HEK293 (cell line): ENCODE measurements around the gene CFAP410.

Experiments used
- PATZ1 ChIP-seq: fragments of 450-650 bp; formaldehyde crosslinking; IDR thresholded peaks from 2 replicates; pipeline ENCODE4 v1.5.1; 2016; ENCODE audit warnings: missing biosample characterization, missing genetic modification characterization
- PRDM6 ChIP-seq: fragments of 450-650 bp; formaldehyde crosslinking; IDR thresholded peaks from 2 replicates; pipeline ENCODE4 v1.5.1; 2017; ENCODE audit warnings: missing biosample characterization, missing genetic modification characterization
- ZNF112 ChIP-seq: fragments of 450-650 bp; formaldehyde crosslinking; IDR thresholded peaks from 2 replicates; pipeline ENCODE4 v1.5.0; 2017; ENCODE audit warnings: missing biosample characterization, missing genetic modification characterization
- ZNF138 ChIP-seq: fragments of 450-650 bp; formaldehyde crosslinking; IDR thresholded peaks from 2 replicates; pipeline ENCODE4 v1.5.1; 2016; ENCODE audit warnings: missing biosample characterization, missing genetic modification characterization, borderline replicate concordance
- ZNF169 ChIP-seq: fragments of 450-650 bp; formaldehyde crosslinking; IDR thresholded peaks from 2 replicates; pipeline ENCODE4 v1.5.1; 2016; ENCODE audit warnings: missing biosample characterization, missing genetic modification characterization
- ZNF350 ChIP-seq: fragments of 450-650 bp; formaldehyde crosslinking; IDR thresholded peaks from 2 replicates; pipeline ENCODE4 v1.5.0; 2017; ENCODE audit warnings: missing biosample characterization, mild to moderate bottlenecking, missing genetic modification characterization
- ZSCAN16 ChIP-seq: fragments of 450-650 bp; formaldehyde crosslinking; IDR thresholded peaks from 2 replicates; pipeline ENCODE4 v1.5.1; 2016; ENCODE audit warnings: missing biosample characterization, missing genetic modification characterization
- TF ChIP-seq, protein P1 (sequence below): fragments of 450-650 bp; formaldehyde crosslinking; IDR thresholded peaks from 2 replicates; pipeline ENCODE4 v1.5.1; 2016; ENCODE audit warnings: missing biosample characterization, missing genetic modification characterization
- TF ChIP-seq, protein P2 (sequence below): fragments of 450-650 bp; formaldehyde crosslinking; IDR thresholded peaks from 2 replicates; pipeline ENCODE4 v1.5.1; 2016; ENCODE audit warnings: missing biosample characterization, missing genetic modification characterization

DNA sequence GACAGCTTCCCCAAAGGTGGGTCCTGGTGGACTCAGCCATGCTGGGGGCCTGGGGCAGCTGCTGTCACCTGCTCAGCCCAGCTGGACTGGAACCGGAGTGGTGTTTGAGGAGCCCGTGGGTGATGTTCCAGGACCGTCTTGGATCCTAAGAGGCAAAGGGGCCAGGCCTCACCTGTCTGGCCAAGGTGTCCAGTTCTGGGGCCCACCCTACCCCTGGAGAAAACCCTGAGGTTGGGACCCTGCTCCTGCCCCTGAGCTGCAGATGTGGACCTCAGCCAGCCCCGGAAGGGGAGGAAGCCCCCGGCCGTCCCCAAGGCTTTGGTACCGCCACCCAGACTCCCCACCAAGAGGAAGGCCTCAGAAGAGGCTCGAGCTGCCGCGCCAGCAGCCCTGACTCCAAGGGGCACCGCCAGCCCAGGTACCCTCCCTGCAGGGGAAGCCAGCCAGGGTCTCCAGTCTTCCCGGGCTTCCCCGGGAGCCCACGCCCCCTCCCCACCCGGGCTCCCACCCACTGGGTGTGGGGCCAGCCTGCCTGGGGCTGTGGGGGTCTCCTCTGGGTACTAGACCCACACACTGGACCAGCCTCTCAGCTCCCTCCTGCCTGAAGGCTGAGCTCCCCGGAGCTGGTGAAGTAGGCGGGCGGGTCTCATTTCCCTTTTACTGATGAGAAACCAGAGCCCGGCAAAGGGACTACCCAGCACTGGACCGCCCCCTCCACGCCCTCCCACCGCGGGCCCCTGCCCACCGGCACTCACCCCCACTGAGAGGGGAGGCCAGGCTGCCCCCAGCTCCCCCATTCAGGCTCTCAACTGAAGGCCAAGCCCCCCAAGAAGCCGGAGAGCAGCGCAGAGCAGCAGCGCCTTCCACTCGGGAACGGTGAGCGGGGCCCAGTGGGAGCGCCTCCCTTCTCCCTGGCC is 52.2 kb downstream of the CFAP410 start:
- TF ChIP-seq, protein P1, sequence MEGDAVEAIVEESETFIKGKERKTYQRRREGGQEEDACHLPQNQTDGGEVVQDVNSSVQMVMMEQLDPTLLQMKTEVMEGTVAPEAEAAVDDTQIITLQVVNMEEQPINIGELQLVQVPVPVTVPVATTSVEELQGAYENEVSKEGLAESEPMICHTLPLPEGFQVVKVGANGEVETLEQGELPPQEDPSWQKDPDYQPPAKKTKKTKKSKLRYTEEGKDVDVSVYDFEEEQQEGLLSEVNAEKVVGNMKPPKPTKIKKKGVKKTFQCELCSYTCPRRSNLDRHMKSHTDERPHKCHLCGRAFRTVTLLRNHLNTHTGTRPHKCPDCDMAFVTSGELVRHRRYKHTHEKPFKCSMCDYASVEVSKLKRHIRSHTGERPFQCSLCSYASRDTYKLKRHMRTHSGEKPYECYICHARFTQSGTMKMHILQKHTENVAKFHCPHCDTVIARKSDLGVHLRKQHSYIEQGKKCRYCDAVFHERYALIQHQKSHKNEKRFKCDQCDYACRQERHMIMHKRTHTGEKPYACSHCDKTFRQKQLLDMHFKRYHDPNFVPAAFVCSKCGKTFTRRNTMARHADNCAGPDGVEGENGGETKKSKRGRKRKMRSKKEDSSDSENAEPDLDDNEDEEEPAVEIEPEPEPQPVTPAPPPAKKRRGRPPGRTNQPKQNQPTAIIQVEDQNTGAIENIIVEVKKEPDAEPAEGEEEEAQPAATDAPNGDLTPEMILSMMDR (tag by site-specific recombination), result no peak
- TF ChIP-seq ZNF112 (no peak), ZNF138 (tag by site-specific recombination) (no peak), ZNF169 (tag by site-specific recombination) (no peak), ZSCAN16 (no peak), PATZ1 (tag by site-specific recombination) (no peak), PRDM6 (tag by site-specific recombination) (no peak), ZNF350 (tag by site-specific recombination) (no peak)
- TF ChIP-seq, protein P2, sequence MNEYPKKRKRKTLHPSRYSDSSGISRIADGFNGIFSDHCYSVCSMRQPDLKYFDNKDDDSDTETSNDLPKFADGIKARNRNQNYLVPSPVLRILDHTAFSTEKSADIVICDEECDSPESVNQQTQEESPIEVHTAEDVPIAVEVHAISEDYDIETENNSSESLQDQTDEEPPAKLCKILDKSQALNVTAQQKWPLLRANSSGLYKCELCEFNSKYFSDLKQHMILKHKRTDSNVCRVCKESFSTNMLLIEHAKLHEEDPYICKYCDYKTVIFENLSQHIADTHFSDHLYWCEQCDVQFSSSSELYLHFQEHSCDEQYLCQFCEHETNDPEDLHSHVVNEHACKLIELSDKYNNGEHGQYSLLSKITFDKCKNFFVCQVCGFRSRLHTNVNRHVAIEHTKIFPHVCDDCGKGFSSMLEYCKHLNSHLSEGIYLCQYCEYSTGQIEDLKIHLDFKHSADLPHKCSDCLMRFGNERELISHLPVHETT (tag by site-specific recombination), result no peak
